ENCODE measurements around the gene NOL4L.

NOL4L gene

DNA sequence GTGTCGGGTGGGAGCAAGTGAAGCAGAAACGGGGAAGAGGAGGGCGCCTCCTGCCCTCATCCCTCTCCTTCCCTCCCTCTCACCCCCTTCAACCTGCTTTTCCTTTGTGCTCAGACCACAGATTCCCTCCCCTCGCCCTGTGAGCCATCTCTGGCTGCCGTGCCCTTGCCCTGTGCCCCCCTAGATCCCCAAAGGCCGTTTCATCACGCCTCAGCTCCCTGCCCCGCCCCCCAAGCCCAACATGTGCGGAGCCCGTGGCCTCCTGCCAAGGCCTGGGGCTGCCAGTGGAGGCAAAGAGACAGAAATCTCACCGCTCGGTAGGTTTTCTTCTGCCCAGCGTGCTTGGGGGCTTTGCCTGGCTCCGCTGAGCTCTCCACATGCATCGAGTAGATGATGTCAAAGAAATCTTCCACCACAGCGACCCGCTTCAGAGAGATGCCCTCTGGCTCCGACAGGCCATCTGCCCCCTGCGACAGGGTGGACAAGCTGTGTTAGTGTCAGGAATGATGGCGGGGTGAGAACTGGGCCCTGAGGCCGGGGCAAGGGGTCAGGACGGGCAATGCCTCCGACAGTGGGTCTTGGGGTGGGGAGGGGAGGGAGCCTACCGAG lies 57.6 kb downstream of the NOL4L start:
- peaks cover 2% of the 10 kb centered on the region for H3K27me3 ChIP-seq (ENCODE audit: insufficient read depth, low read length, poor library complexity)
- no peak overlapping the region for H3K18ac ChIP-seq (ENCODE audit: low read length)
- H3K36me3 ChIP-seq (ENCODE audit: control insufficient read depth, insufficient read depth, low read length) = no peaks in the 10 kb centered on the region
- no peak overlapping the region for H3K23ac ChIP-seq (ENCODE audit: low read length)
- no peak for DNase-seq
- H3K4me2 ChIP-seq (ENCODE audit: low read length) = no peak overlapping the region
- H3K56ac ChIP-seq (ENCODE audit: low read length) = no peak overlapping the region
- no peak overlapping the region for H2AK5ac ChIP-seq (ENCODE audit: low read length)
- H3K4me3 ChIP-seq (ENCODE audit: low read length) = no peak overlapping the region
- peaks cover 2% of the 10 kb centered on the region for H3K4me1 ChIP-seq (ENCODE audit: control insufficient read depth, low read depth, low read length)
- no peak overlapping the region for H4K8ac ChIP-seq (ENCODE audit: low read depth, low read length)
- H3K79me1 ChIP-seq (ENCODE audit: low read length) = no peaks in the 10 kb centered on the region
- H2BK120ac ChIP-seq (ENCODE audit: low read depth, low read length) = no peak overlapping the region
- H2BK15ac ChIP-seq (replicated peaks; ENCODE audit: low read depth) = no peak overlapping the region
- no CpG with 5 or more reads among the region's 24 CpGs for WGBS (ENCODE audit: extremely low coverage, insufficient coverage, low lambda C conversion rate)
- no peak overlapping the region for H3K27ac ChIP-seq (ENCODE audit: low read depth, low read length)
- H3K79me2 ChIP-seq (ENCODE audit: control insufficient read depth, insufficient read depth, low read length) = no peaks in the 10 kb centered on the region
- H3K9ac ChIP-seq (ENCODE audit: low read length) = no peak overlapping the region
- no peak overlapping the region for H4K5ac ChIP-seq (ENCODE audit: low read length)
- H2BK5ac ChIP-seq (ENCODE audit: low read length) = no peak overlapping the region
- H3K4ac ChIP-seq (ENCODE audit: low read depth, low read length) = no peak overlapping the region

DNA sequence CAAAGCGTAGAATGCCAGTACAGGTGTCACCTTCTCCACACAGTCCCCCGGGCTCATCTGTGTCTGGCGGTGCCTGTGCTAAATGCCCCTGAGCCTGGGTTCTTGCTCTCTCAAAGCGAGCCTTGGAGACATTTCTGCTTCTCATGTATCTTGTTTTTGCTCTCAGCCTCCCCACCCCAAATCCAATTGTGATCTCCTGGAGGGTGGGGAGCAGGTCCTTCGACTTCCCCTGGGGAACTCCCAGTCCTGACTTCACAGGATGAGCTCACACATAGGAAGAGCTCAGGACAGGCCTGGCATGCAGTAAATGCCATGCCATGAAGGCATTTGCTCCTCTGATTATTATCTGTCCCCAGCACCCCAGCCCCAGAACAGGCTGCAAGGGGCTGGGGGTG lies 58.1 kb downstream of the NOL4L start:
- H3K79me1 ChIP-seq (ENCODE audit: low read length) = no peaks in the 10 kb centered on the region
- no peaks in the 10 kb centered on the region for H3K36me3 ChIP-seq (ENCODE audit: control insufficient read depth, insufficient read depth, low read length)
- H3K4me1 ChIP-seq (ENCODE audit: control insufficient read depth, low read depth, low read length) = peaks cover 2% of the 10 kb centered on the region
- no peak for DNase-seq
- H3K4ac ChIP-seq (ENCODE audit: low read depth, low read length) = no peak overlapping the region
- no peak overlapping the region for H3K4me3 ChIP-seq (ENCODE audit: low read length)
- no peak overlapping the region for H3K56ac ChIP-seq (ENCODE audit: low read length)
- no peak overlapping the region for H3K4me2 ChIP-seq (ENCODE audit: low read length)
- peaks cover 2% of the 10 kb centered on the region for H3K27me3 ChIP-seq (ENCODE audit: insufficient read depth, low read length, poor library complexity)
- H3K9ac ChIP-seq (ENCODE audit: low read length) = no peak overlapping the region
- no CpG with 5 or more reads among the region's 5 CpGs for WGBS (ENCODE audit: extremely low coverage, insufficient coverage, low lambda C conversion rate)
- no peak overlapping the region for H3K27ac ChIP-seq (ENCODE audit: low read depth, low read length)
- no peaks in the 10 kb centered on the region for H3K79me2 ChIP-seq (ENCODE audit: control insufficient read depth, insufficient read depth, low read length)
- H3K18ac ChIP-seq (ENCODE audit: low read length) = no peak overlapping the region
- H2BK120ac ChIP-seq (ENCODE audit: low read depth, low read length) = no peak overlapping the region
- no peak overlapping the region for H2BK5ac ChIP-seq (ENCODE audit: low read length)
- H2BK15ac ChIP-seq (replicated peaks; ENCODE audit: low read depth) = no peak overlapping the region
- H4K8ac ChIP-seq (ENCODE audit: low read depth, low read length) = no peak overlapping the region
- peak overlapping the region; percentile 30 for H3K23ac ChIP-seq (ENCODE audit: low read length)
- no peak overlapping the region for H4K5ac ChIP-seq (ENCODE audit: low read length)
- H2AK5ac ChIP-seq (ENCODE audit: low read length) = no peak overlapping the region

DNA sequence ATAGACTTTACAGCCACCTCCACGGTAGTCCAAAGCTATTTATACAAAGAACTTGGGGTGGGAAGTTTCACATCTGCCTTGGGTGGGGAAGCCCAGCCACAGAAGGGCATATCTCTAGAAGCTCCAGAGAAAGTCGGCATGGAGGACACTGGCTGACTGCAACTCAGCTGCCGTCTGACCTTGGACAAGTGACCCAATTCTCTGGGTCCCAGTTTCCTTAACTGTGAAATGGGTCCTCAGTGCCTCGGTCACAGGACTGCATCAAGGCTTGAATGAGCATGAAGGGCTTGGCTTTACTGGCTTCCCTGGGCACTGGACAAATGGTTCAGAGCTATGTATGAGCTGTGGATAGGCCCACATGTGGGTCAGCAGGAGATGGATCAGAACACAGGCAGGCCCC lies 58.6 kb downstream of the NOL4L start:
- H3K18ac ChIP-seq (ENCODE audit: low read length) = no peak overlapping the region
- DNase-seq = no peak
- H3K27me3 ChIP-seq (ENCODE audit: insufficient read depth, low read length, poor library complexity) = peaks cover 2% of the 10 kb centered on the region
- no CpG with 5 or more reads among the region's 4 CpGs for WGBS (ENCODE audit: extremely low coverage, insufficient coverage, low lambda C conversion rate)
- H3K4ac ChIP-seq (ENCODE audit: low read depth, low read length) = no peak overlapping the region
- no peak overlapping the region for H2BK5ac ChIP-seq (ENCODE audit: low read length)
- no peaks in the 10 kb centered on the region for H3K36me3 ChIP-seq (ENCODE audit: control insufficient read depth, insufficient read depth, low read length)
- no peak overlapping the region for H4K5ac ChIP-seq (ENCODE audit: low read length)
- no peak overlapping the region for H2BK15ac ChIP-seq (replicated peaks; ENCODE audit: low read depth)
- no peak overlapping the region for H3K27ac ChIP-seq (ENCODE audit: low read depth, low read length)
- H4K8ac ChIP-seq (ENCODE audit: low read depth, low read length) = no peak overlapping the region
- no peaks in the 10 kb centered on the region for H3K79me2 ChIP-seq (ENCODE audit: control insufficient read depth, insufficient read depth, low read length)
- no peaks in the 10 kb centered on the region for H3K79me1 ChIP-seq (ENCODE audit: low read length)
- no peak overlapping the region for H2AK5ac ChIP-seq (ENCODE audit: low read length)
- H3K4me1 ChIP-seq (ENCODE audit: control insufficient read depth, low read depth, low read length) = peaks cover 2% of the 10 kb centered on the region
- no peak overlapping the region for H3K23ac ChIP-seq (ENCODE audit: low read length)
- H3K56ac ChIP-seq (ENCODE audit: low read length) = no peak overlapping the region
- no peak overlapping the region for H3K4me2 ChIP-seq (ENCODE audit: low read length)
- no peak overlapping the region for H3K4me3 ChIP-seq (ENCODE audit: low read length)
- no peak overlapping the region for H2BK120ac ChIP-seq (ENCODE audit: low read depth, low read length)
- no peak overlapping the region for H3K9ac ChIP-seq (ENCODE audit: low read length)

DNA sequence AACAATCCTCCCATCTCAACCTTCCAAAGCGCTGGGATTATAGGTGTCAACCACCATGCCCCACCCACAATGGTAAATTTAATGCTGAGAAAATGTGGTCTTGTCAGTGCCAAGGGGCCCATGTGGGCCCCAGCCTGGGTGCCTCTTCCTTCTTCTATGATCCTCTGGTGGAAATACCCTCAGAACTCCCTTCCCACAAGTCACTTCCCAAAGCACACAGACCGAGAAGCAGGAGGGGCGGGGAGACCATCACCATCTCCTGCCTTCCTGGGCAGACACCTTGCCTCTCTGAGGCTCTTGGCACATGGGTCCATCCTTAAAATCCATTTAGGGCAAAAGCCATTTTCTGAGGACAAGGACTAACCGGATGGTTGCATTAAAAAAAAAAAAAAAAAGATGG lies 59.0 kb downstream of the NOL4L start:
- Histone ChIP-seq H3K56ac (ENCODE audit: low read length) (no peak overlapping the region), H3K4me1 (ENCODE audit: control insufficient read depth, low read depth, low read length) (peaks cover 2% of the 10 kb centered on the region), H3K18ac (ENCODE audit: low read length) (no peak overlapping the region), H3K4me3 (ENCODE audit: low read length) (no peak overlapping the region), H3K23ac (ENCODE audit: low read length) (no peak overlapping the region), H3K36me3 (ENCODE audit: control insufficient read depth, insufficient read depth, low read length) (no peaks in the 10 kb centered on the region), H3K27me3 (ENCODE audit: insufficient read depth, low read length, poor library complexity) (peaks cover 2% of the 10 kb centered on the region), H2BK120ac (ENCODE audit: low read depth, low read length) (no peak overlapping the region), H2AK5ac (ENCODE audit: low read length) (no peak overlapping the region), H3K79me1 (ENCODE audit: low read length) (no peaks in the 10 kb centered on the region), H4K8ac (ENCODE audit: low read depth, low read length) (no peak overlapping the region), H3K27ac (ENCODE audit: low read depth, low read length) (no peak overlapping the region), H2BK15ac (replicated peaks; ENCODE audit: low read depth) (no peak overlapping the region), H3K4me2 (ENCODE audit: low read length) (no peak overlapping the region), H2BK5ac (ENCODE audit: low read length) (no peak overlapping the region), H3K79me2 (ENCODE audit: control insufficient read depth, insufficient read depth, low read length) (no peaks in the 10 kb centered on the region), H4K5ac (ENCODE audit: low read length) (no peak overlapping the region), H3K9ac (ENCODE audit: low read length) (no peak overlapping the region), H3K4ac (ENCODE audit: low read depth, low read length) (no peak overlapping the region)
- no peak for DNase-seq
- WGBS (ENCODE audit: extremely low coverage, insufficient coverage, low lambda C conversion rate) = no CpG with 5 or more reads among the region's 4 CpGs

DNA sequence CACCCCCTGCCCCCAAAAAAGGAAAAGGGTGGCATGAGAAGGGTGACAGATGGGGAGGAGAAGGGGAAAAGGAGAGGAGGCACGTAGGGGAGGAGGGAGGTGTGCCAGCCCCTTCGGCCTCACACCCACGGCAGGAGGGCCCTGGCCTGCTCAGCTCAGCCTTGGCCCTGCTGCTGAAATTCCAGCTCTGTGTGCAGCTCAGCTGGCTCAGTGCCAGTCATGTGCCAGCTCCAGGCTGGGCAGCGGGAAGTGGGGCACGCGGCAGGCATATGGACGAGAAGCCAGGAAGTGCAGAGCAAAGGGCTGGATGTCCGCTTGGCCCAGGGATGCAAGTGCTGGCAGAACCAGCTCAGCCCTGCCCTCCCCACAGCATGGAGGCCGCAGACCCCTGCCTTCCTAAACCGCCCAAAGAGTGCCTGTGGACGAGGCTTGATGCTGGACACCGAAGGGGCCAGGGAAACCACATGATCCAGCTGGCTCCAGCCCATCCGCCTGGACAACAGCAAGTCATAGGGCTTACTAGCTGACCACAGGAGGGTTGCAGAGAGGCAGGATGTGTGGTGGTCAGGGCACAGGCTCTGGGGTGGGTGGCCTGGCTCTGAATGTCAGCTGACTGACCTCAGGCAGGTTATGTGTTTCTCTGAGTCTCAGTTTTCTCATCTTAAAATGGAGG lies 60.2 kb downstream of the NOL4L start:
- H3K27ac ChIP-seq (ENCODE audit: low read depth, low read length) = no peak overlapping the region
- no peaks in the 10 kb centered on the region for H3K79me1 ChIP-seq (ENCODE audit: low read length)
- H3K4me1 ChIP-seq (ENCODE audit: control insufficient read depth, low read depth, low read length) = peaks cover 2% of the 10 kb centered on the region
- H3K4me2 ChIP-seq (ENCODE audit: low read length) = no peak overlapping the region
- H3K9ac ChIP-seq (ENCODE audit: low read length) = no peak overlapping the region
- no peaks in the 10 kb centered on the region for H3K36me3 ChIP-seq (ENCODE audit: control insufficient read depth, insufficient read depth, low read length)
- H2BK120ac ChIP-seq (ENCODE audit: low read depth, low read length) = no peak overlapping the region
- no peak overlapping the region for H4K5ac ChIP-seq (ENCODE audit: low read length)
- H3K4me3 ChIP-seq (ENCODE audit: low read length) = no peak overlapping the region
- no peak overlapping the region for H2BK15ac ChIP-seq (replicated peaks; ENCODE audit: low read depth)
- H3K27me3 ChIP-seq (ENCODE audit: insufficient read depth, low read length, poor library complexity) = peaks cover 2% of the 10 kb centered on the region
- no peak overlapping the region for H2AK5ac ChIP-seq (ENCODE audit: low read length)
- no peak for DNase-seq
- no peak overlapping the region for H2BK5ac ChIP-seq (ENCODE audit: low read length)
- no peak overlapping the region for H4K8ac ChIP-seq (ENCODE audit: low read depth, low read length)
- WGBS (ENCODE audit: extremely low coverage, insufficient coverage, low lambda C conversion rate) = no CpG with 5 or more reads among the region's 13 CpGs
- H3K79me2 ChIP-seq (ENCODE audit: control insufficient read depth, insufficient read depth, low read length) = no peaks in the 10 kb centered on the region
- no peak overlapping the region for H3K23ac ChIP-seq (ENCODE audit: low read length)
- no peak overlapping the region for H3K18ac ChIP-seq (ENCODE audit: low read length)
- peak overlapping the region; percentile 15 for H3K56ac ChIP-seq (ENCODE audit: low read length)
- no peak overlapping the region for H3K4ac ChIP-seq (ENCODE audit: low read depth, low read length)

All from mesendoderm (in vitro differentiated cells).